WTC11 (cell line): ENCODE measurements around the gene RNF182. TPM values are rescaled to one million over a fixed set of nuclear protein-coding genes. Genes with fewer than 3 reads are reported as not detected.

Experiments
- ATAC-seq: fragments of 200-7000 bp; cut with Tn5 transposase; 2 replicates; pipeline ENCODE4 v1.10.0; 2021; ENCODE audit warnings: mild to moderate bottlenecking, moderate library complexity
- CTCF ChIA-PET: fragments of 300-600 bp; sonication (Branson Sonifier 250); formaldehyde crosslinking; loops from one replicate; lab custom pipeline; 2021; ENCODE audit warnings: antibody characterized with exemption; lab: Charles Lee
- POLR2A ChIA-PET: fragments of 350-600 bp; sonication (Branson Sonifier 250); formaldehyde crosslinking; loops from one replicate; lab custom pipeline; 2021; ENCODE audit warnings: antibody characterized with exemption; lab: Charles Lee
- DNase-seq: peaks from one replicate; pipeline ENCODE4 v3.0.0; 2021; ENCODE audit warnings: low spot score
- H3K27ac Mint-ChIP-seq: 2 replicates; pipeline ENCODE4 v1.8.0; 2021; ENCODE audit warnings: mixed read lengths
- H3K27me3 Mint-ChIP-seq: 2 replicates; pipeline ENCODE4 v1.8.0; 2021; ENCODE audit warnings: low read depth, mild to moderate bottlenecking, moderate library complexity, mixed read lengths
- H3K36me3 Mint-ChIP-seq: 2 replicates; pipeline ENCODE4 v1.8.0; 2021; ENCODE audit warnings: mixed read lengths
- H3K4me1 Mint-ChIP-seq: 2 replicates; pipeline ENCODE4 v1.8.0; 2022; ENCODE audit warnings: mixed read lengths
- H3K4me3 Mint-ChIP-seq: 2 replicates; pipeline ENCODE4 v1.8.0; 2021; ENCODE audit warnings: mild to moderate bottlenecking, moderate library complexity, mixed read lengths
- H3K9me3 Mint-ChIP-seq: 2 replicates; pipeline ENCODE4 v1.8.0; 2021; ENCODE audit warnings: mixed read lengths
- ESRRA ChIP-seq: sonication (generic); formaldehyde crosslinking; IDR thresholded peaks from 2 replicates; pipeline ENCODE4 v1.8.1; 2022; ENCODE audit warnings: mild to moderate bottlenecking, missing genetic modification reagents, borderline replicate concordance
- FOXP1 ChIP-seq: sonication (generic); formaldehyde crosslinking; IDR thresholded peaks from 2 replicates; pipeline ENCODE4 v1.8.0; 2022; ENCODE audit warnings: missing genetic modification reagents, mild to moderate bottlenecking, moderate library complexity, borderline replicate concordance
- GABPB1 ChIP-seq: sonication (generic); formaldehyde crosslinking; IDR thresholded peaks from 2 replicates; pipeline ENCODE4 v1.8.1; 2023; ENCODE audit warnings: mild to moderate bottlenecking, missing genetic modification reagents
- GRHL2 ChIP-seq: fragments of 250-450 bp; sonication (Bioruptor Pico); IDR thresholded peaks from 2 replicates; pipeline ENCODE4 v1.8.0; 2022; ENCODE audit warnings: mild to moderate bottlenecking, moderate library complexity; ENCODE audit not compliant: insufficient replicate concordance, severe bottlenecking
- GTF2I ChIP-seq: fragments of 250-450 bp; sonication (Bioruptor Pico); conservative IDR thresholded peaks from 2 replicates; pipeline ENCODE4 v1.4.0; 2021; ENCODE audit warnings: mild to moderate bottlenecking
- JUN ChIP-seq: sonication (generic); formaldehyde crosslinking; IDR thresholded peaks from 2 replicates; pipeline ENCODE4 v1.8.0; 2023; ENCODE audit warnings: mild to moderate bottlenecking, missing genetic modification reagents
- NFE2L1 ChIP-seq: sonication (generic); formaldehyde crosslinking; IDR thresholded peaks from 2 replicates; pipeline ENCODE4 v1.8.1; 2023; ENCODE audit warnings: missing genetic modification reagents
- NR3C1 ChIP-seq: sonication (generic); formaldehyde crosslinking; conservative IDR thresholded peaks from 2 replicates; pipeline ENCODE4 v1.8.1; 2023; ENCODE audit warnings: low read depth, mild to moderate bottlenecking, missing genetic modification reagents
- SP1 ChIP-seq: sonication (generic); formaldehyde crosslinking; conservative IDR thresholded peaks from 2 replicates; pipeline ENCODE4 v1.8.1; 2022; ENCODE audit warnings: missing genetic modification reagents
- ZNF121 ChIP-seq: sonication (generic); formaldehyde crosslinking; IDR thresholded peaks from 2 replicates; pipeline ENCODE4 v1.8.0; 2023; ENCODE audit warnings: missing genetic modification reagents
- ZNF138 ChIP-seq: sonication (generic); formaldehyde crosslinking; conservative IDR thresholded peaks from 2 replicates; pipeline ENCODE4 v1.8.1; 2022; ENCODE audit warnings: mild to moderate bottlenecking, moderate library complexity, missing genetic modification reagents
- ZNF232 ChIP-seq: sonication (generic); formaldehyde crosslinking; IDR thresholded peaks from 2 replicates; pipeline ENCODE4 v1.8.0; 2022; ENCODE audit warnings: mild to moderate bottlenecking, missing genetic modification reagents
- ZNF671 ChIP-seq: fragments of 250-450 bp; sonication (Bioruptor Pico); IDR thresholded peaks from 2 replicates; pipeline ENCODE4 v1.8.0; 2021; ENCODE audit warnings: mild to moderate bottlenecking
- total RNA-seq: library from RNA; stranded (reverse); gene quantifications from 3 replicates; pipeline ENCODE4 v1.2.3, GENCODE V29; 2021
- TF ChIP-seq, protein P1 (sequence below): sonication (generic); formaldehyde crosslinking; IDR thresholded peaks from 2 replicates; pipeline ENCODE4 v1.8.1; 2023; ENCODE audit warnings: mild to moderate bottlenecking, missing genetic modification reagents, borderline replicate concordance
- TF ChIP-seq, protein P2 (sequence below): fragments of 250-450 bp; sonication (Bioruptor Pico); IDR thresholded peaks from 2 replicates; pipeline ENCODE4 v1.9.0; 2021; ENCODE audit warnings: mild to moderate bottlenecking
- TF ChIP-seq, protein P3 (sequence below): sonication (generic); formaldehyde crosslinking; IDR thresholded peaks from 2 replicates; pipeline ENCODE4 v1.8.1; 2023; ENCODE audit warnings: mild to moderate bottlenecking, moderate library complexity, missing genetic modification reagents
- TF ChIP-seq, protein P4 (sequence below): sonication (generic); formaldehyde crosslinking; IDR thresholded peaks from 2 replicates; pipeline ENCODE4 v1.8.1; 2023; ENCODE audit warnings: mild to moderate bottlenecking, missing genetic modification reagents
- TF ChIP-seq, protein P5 (sequence below): sonication (generic); formaldehyde crosslinking; IDR thresholded peaks from 2 replicates; pipeline ENCODE4 v1.8.1; 2022; ENCODE audit warnings: mild to moderate bottlenecking, missing genetic modification reagents, moderate library complexity, borderline replicate concordance
- TF ChIP-seq, protein P6 (sequence below): sonication (generic); formaldehyde crosslinking; IDR thresholded peaks from 2 replicates; pipeline ENCODE4 v1.8.0; 2023; ENCODE audit warnings: missing genetic modification reagents
- TF ChIP-seq, protein P7 (sequence below): fragments of 200-600 bp; IDR thresholded peaks from 2 replicates; pipeline ENCODE4 v1.8.0; 2022; ENCODE audit warnings: antibody characterized with exemption

The RNF182 gene
- total RNA-seq, 1 experiment from 2014 or later = 6.7 TPM

DNA sequence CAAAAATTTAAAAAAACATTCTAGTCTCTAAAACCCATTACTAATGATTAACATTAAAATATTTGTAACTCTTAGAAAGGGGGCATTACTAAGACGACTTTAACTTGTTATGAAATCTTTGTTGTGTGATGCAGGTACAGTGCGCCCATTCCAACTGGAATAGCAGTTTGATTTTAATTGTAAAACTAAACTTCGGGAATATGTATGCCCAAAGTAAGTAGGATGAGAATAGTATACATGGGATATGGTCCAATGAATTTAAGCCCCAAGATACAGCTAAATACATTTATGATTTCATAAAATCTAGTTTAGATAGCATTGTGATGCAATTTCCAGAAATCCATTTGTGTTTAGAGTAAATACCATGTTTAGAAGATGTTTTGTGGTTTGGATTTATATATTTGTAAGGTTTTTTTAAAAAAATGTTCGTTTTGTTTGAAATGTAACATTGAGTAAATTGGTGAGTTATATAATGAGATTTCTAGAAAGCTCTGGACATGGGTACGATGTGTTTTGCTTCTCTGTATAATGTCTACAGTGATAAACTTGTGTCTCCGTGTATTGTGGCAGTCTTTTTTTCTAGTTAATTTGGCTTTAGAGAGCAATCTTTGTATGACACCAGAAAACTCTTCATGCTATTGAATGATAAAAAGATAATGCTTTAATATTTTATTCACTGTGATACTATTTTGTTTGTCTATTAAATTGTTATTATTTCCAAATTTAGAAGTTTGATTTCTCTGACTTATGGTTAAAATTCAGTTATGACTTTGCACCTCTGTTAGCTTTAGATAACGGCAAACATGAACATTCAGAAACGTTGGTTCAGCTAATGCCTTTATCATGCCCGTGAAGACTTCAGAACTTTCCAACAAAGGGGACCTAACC is 54.8 kb downstream of the RNF182 start:
- no peak for ATAC-seq
- TF ChIP-seq, protein P1, sequence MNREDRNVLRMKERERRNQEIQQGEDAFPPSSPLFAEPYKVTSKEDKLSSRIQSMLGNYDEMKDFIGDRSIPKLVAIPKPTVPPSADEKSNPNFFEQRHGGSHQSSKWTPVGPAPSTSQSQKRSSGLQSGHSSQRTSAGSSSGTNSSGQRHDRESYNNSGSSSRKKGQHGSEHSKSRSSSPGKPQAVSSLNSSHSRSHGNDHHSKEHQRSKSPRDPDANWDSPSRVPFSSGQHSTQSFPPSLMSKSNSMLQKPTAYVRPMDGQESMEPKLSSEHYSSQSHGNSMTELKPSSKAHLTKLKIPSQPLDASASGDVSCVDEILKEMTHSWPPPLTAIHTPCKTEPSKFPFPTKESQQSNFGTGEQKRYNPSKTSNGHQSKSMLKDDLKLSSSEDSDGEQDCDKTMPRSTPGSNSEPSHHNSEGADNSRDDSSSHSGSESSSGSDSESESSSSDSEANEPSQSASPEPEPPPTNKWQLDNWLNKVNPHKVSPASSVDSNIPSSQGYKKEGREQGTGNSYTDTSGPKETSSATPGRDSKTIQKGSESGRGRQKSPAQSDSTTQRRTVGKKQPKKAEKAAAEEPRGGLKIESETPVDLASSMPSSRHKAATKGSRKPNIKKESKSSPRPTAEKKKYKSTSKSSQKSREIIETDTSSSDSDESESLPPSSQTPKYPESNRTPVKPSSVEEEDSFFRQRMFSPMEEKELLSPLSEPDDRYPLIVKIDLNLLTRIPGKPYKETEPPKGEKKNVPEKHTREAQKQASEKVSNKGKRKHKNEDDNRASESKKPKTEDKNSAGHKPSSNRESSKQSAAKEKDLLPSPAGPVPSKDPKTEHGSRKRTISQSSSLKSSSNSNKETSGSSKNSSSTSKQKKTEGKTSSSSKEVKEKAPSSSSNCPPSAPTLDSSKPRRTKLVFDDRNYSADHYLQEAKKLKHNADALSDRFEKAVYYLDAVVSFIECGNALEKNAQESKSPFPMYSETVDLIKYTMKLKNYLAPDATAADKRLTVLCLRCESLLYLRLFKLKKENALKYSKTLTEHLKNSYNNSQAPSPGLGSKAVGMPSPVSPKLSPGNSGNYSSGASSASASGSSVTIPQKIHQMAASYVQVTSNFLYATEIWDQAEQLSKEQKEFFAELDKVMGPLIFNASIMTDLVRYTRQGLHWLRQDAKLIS = no peak
- no peak for TF ChIP-seq SP1 (CRISPR knock-in tag)
- TF ChIP-seq NR3C1 (CRISPR knock-in tag) = no peak
- TF ChIP-seq ESRRA (CRISPR knock-in tag) = no peak
- TF ChIP-seq JUN (CRISPR knock-in tag) = no peak
- TF ChIP-seq, protein P2, sequence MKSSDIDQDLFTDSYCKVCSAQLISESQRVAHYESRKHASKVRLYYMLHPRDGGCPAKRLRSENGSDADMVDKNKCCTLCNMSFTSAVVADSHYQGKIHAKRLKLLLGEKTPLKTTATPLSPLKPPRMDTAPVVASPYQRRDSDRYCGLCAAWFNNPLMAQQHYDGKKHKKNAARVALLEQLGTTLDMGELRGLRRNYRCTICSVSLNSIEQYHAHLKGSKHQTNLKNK (CRISPR knock-in tag) = no peak
- TF ChIP-seq GABPB1 (CRISPR knock-in tag) = no peak
- TF ChIP-seq NFE2L1 (CRISPR knock-in tag) = no peak
- no peak for TF ChIP-seq ZNF121 (CRISPR knock-in tag)
- no peak for TF ChIP-seq ZNF671
- TF ChIP-seq, protein P3, sequence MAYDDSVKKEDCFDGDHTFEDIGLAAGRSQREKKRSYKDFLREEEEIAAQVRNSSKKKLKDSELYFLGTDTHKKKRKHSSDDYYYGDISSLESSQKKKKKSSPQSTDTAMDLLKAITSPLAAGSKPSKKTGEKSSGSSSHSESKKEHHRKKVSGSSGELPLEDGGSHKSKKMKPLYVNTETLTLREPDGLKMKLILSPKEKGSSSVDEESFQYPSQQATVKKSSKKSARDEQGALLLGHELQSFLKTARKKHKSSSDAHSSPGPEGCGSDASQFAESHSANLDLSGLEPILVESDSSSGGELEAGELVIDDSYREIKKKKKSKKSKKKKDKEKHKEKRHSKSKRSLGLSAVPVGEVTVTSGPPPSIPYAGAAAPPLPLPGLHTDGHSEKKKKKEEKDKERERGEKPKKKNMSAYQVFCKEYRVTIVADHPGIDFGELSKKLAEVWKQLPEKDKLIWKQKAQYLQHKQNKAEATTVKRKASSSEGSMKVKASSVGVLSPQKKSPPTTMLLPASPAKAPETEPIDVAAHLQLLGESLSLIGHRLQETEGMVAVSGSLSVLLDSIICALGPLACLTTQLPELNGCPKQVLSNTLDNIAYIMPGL (CRISPR knock-in tag) = no peak
- TF ChIP-seq ZNF232 (CRISPR knock-in tag) = no peak
- TF ChIP-seq, all 79 proteins: peak for 0
- H3K36me3 Mint-ChIP-seq = peaks cover 6% of the 10 kb centered on the region
- H3K27ac Mint-ChIP-seq = no peak overlapping the region
- H3K27me3 Mint-ChIP-seq = no peaks in the 10 kb centered on the region; the same call in 1 of the 2 replicates
- DNase-seq = no peak
- peaks cover 22% of the 10 kb centered on the region for H3K4me1 Mint-ChIP-seq
- CTCF ChIA-PET = interaction anchor here (1.1 to 1.3 kb wide), 2 partner anchors 67 kb away, joined by 3 to 5 read pairs; no protein-coding TSS in a partner anchor
- H3K4me3 Mint-ChIP-seq = no peak overlapping the region
- peaks cover 7% of the 10 kb centered on the region; the same call in 1 of the 2 replicates for H3K9me3 Mint-ChIP-seq
- POLR2A ChIA-PET = no interaction called here

DNA sequence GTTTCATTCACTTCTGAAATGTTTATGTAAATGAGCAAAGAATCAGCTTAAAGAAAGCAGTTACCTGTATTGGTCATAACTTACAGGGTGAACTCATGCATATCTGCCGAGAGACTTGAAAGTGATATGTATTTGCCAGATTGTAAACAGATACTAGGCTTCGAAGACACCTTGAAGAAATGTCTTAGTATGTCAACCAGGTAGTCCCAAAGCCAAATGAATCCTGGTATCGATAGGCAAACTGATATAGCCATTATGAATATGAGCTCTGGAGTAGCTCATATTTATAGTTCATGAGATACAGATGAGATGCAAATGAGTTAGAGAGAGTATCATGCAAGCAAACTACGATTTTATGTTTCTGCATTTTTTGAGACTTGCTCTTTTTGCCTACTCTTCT is 55.8 kb downstream of the RNF182 start:
- POLR2A ChIA-PET = interaction anchor here (0.6 kb wide), 1 partner anchor 41 kb away, joined by 3 read pairs; no protein-coding TSS in a partner anchor
- ATAC-seq = no peak

More for the DNA sequence above, 55.8 kb downstream of the RNF182 start:
- peak overlapping the region; percentile 33; the same call in 1 of the 2 replicates for H3K27ac Mint-ChIP-seq
- no peak overlapping the region for H3K4me3 Mint-ChIP-seq
- peaks cover 6% of the 10 kb centered on the region; the same call in 1 of the 2 replicates for H3K36me3 Mint-ChIP-seq
- DNase-seq = no peak
- H3K4me1 Mint-ChIP-seq = peaks cover 22% of the 10 kb centered on the region
- CTCF ChIA-PET = interaction anchor here (1.3 kb wide), 1 partner anchor 66 kb away, joined by 5 read pairs; no protein-coding TSS in a partner anchor
- H3K9me3 Mint-ChIP-seq = no peaks in the 10 kb centered on the region
- no peaks in the 10 kb centered on the region; the same call in 1 of the 2 replicates for H3K27me3 Mint-ChIP-seq
- no peak for TF ChIP-seq FOXP1
- TF ChIP-seq ZNF138 (CRISPR knock-in tag) = no peak
- TF ChIP-seq, protein P4, sequence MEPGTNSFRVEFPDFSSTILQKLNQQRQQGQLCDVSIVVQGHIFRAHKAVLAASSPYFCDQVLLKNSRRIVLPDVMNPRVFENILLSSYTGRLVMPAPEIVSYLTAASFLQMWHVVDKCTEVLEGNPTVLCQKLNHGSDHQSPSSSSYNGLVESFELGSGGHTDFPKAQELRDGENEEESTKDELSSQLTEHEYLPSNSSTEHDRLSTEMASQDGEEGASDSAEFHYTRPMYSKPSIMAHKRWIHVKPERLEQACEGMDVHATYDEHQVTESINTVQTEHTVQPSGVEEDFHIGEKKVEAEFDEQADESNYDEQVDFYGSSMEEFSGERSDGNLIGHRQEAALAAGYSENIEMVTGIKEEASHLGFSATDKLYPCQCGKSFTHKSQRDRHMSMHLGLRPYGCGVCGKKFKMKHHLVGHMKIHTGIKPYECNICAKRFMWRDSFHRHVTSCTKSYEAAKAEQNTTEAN (CRISPR knock-in tag) = no peak
- TF ChIP-seq, protein P5, sequence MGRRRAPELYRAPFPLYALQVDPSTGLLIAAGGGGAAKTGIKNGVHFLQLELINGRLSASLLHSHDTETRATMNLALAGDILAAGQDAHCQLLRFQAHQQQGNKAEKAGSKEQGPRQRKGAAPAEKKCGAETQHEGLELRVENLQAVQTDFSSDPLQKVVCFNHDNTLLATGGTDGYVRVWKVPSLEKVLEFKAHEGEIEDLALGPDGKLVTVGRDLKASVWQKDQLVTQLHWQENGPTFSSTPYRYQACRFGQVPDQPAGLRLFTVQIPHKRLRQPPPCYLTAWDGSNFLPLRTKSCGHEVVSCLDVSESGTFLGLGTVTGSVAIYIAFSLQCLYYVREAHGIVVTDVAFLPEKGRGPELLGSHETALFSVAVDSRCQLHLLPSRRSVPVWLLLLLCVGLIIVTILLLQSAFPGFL (CRISPR knock-in tag) = no peak
- TF ChIP-seq, protein P6, sequence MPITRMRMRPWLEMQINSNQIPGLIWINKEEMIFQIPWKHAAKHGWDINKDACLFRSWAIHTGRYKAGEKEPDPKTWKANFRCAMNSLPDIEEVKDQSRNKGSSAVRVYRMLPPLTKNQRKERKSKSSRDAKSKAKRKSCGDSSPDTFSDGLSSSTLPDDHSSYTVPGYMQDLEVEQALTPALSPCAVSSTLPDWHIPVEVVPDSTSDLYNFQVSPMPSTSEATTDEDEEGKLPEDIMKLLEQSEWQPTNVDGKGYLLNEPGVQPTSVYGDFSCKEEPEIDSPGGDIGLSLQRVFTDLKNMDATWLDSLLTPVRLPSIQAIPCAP (CRISPR knock-in tag) = no peak
- TF ChIP-seq, protein P7, sequence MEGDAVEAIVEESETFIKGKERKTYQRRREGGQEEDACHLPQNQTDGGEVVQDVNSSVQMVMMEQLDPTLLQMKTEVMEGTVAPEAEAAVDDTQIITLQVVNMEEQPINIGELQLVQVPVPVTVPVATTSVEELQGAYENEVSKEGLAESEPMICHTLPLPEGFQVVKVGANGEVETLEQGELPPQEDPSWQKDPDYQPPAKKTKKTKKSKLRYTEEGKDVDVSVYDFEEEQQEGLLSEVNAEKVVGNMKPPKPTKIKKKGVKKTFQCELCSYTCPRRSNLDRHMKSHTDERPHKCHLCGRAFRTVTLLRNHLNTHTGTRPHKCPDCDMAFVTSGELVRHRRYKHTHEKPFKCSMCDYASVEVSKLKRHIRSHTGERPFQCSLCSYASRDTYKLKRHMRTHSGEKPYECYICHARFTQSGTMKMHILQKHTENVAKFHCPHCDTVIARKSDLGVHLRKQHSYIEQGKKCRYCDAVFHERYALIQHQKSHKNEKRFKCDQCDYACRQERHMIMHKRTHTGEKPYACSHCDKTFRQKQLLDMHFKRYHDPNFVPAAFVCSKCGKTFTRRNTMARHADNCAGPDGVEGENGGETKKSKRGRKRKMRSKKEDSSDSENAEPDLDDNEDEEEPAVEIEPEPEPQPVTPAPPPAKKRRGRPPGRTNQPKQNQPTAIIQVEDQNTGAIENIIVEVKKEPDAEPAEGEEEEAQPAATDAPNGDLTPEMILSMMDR = no peak
- no peak for TF ChIP-seq GRHL2 (CRISPR knock-in tag)
- no peak for TF ChIP-seq GTF2I (CRISPR knock-in tag)
